ENCODE data around the gene SYT15.
"Not testable (repeated sequence)": the region's sequence is repeated elsewhere in the genome, so short reads cannot be mapped to it uniquely, and the experiment has no call there.

DNA sequence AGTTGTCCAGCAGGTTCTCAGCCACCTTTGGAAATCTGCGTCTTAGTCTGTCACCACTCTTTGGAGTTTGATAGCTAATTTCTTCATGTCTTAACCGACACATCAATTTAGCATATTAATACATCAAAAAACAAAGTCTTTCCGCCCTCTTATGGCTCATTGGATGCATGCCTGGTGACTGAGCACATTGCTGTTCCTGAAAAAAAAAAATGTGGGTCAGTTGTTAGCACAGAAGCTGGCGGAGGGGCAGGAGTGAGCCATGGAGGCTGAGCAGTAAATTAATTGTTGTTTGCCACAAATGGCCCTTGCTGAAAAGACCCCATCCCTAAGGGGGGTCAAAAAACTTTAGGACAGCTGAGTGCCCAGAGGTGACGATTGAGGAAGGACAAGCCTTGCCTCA is 5.6 kb upstream of the SYT15 start:
- not testable (repeated sequence) for TF ChIP-seq CTCF (IDR thresholded peaks at IDR 0.05 in 8 of 11, conservative IDR thresholded peaks at IDR 0.05 in 3 of 11); POLR2AphosphoS5 (IDR thresholded peaks at IDR 0.05); POLR2A (IDR thresholded peaks at IDR 0.05)

Measured in spleen (tissue), 7 donors.